ENCODE results near the gene FBLN5.
A peak's percentile ranks its signal among the peaks of the same experiment; 100 is the strongest.

Gene FBLN5

DNA sequence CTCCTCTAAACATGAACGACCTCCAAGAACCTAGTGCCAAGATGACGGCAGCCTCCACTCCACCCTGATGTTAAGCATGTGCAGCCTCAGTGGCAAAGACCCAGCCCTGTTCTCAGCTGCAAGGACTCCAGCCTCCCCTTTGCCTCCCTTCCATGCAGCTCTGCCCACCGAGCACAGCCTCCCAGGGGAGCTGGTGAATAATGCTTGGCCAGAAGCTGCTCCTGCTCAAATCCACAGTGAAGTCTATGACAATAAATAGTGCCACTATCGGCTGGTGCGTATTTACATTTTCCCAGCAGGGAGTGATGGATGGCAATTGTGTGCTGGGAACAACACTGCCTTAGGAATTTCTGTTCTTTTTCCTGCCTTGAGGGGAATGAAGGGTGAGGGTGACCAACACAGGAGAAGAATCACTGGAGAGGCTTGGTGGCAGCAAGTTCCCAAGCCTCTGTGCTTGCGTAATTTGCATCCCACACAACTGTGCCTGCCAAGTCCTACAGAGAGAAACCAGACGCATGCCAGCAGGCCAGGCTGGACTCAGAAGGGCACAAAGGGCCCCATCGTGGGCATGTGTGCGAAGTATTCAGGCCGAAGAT, 50.3 kb downstream of the FBLN5 start:
- TF ChIP-seq, protein P1, sequence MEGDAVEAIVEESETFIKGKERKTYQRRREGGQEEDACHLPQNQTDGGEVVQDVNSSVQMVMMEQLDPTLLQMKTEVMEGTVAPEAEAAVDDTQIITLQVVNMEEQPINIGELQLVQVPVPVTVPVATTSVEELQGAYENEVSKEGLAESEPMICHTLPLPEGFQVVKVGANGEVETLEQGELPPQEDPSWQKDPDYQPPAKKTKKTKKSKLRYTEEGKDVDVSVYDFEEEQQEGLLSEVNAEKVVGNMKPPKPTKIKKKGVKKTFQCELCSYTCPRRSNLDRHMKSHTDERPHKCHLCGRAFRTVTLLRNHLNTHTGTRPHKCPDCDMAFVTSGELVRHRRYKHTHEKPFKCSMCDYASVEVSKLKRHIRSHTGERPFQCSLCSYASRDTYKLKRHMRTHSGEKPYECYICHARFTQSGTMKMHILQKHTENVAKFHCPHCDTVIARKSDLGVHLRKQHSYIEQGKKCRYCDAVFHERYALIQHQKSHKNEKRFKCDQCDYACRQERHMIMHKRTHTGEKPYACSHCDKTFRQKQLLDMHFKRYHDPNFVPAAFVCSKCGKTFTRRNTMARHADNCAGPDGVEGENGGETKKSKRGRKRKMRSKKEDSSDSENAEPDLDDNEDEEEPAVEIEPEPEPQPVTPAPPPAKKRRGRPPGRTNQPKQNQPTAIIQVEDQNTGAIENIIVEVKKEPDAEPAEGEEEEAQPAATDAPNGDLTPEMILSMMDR (IDR thresholded peaks at IDR 0.05; ENCODE audit: extremely low read depth, insufficient read depth, missing control alignments): no peak
- in situ Hi-C loops (cut with MboI; ENCODE audit: low pct_unique_long_range_greater_than_20kb, low sequenced_read_pairs, unreplicated experiment): no loop called here
- no peak for DNase-seq (ENCODE audit: low spot score)

DNA sequence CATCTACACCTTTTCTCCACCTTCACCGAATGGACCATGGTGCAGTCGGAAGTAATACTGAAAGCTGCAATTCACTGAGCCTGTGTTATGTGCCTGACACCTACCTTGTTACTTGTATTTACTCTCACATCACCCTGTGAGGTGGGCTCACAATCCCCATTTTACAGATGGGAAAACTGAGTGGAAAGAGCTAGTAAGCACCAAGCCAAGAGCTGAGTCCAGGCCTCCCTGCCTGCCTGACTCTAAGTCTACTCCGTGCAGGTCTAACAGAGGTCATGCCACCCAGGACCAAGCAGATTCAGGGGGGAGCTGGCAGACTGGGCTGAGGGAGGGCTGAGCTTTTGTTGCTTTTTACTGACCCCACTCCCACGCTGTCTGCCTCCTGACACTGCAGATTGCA, 51.1 kb downstream of the FBLN5 start:
- DNase-seq (ENCODE audit: low spot score): no peak
- TF ChIP-seq, protein P1 (IDR thresholded peaks at IDR 0.05; ENCODE audit: extremely low read depth, insufficient read depth, missing control alignments): no peak
- in situ Hi-C loops (cut with MboI; ENCODE audit: low pct_unique_long_range_greater_than_20kb, low sequenced_read_pairs, unreplicated experiment): no loop called here

DNA sequence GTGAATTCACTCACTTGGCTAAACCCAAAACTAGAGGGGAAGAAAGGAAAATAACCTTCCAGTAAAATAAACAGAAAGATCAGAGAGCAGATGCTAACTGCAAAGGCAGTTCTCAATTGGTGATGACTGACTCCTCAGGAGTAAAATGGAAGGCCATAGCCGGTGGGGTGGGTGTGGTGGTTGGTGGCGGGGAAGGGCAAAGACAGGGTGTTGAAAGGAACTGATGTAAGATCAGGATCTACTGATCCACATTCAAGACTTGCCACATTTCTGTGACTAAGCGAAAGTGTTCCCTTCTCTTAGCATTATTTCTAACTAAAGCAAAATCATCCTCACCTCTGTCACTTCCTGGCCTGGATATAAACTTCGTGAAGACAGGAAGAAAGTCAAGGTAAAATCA, 53.8 kb downstream of the FBLN5 start:
- TF ChIP-seq, protein P1 (IDR thresholded peaks at IDR 0.05; ENCODE audit: extremely low read depth, insufficient read depth, missing control alignments): no peak
- DNase-seq (ENCODE audit: low spot score): no peak
- in situ Hi-C loops (cut with MboI; ENCODE audit: low pct_unique_long_range_greater_than_20kb, low sequenced_read_pairs, unreplicated experiment): no loop called here

DNA sequence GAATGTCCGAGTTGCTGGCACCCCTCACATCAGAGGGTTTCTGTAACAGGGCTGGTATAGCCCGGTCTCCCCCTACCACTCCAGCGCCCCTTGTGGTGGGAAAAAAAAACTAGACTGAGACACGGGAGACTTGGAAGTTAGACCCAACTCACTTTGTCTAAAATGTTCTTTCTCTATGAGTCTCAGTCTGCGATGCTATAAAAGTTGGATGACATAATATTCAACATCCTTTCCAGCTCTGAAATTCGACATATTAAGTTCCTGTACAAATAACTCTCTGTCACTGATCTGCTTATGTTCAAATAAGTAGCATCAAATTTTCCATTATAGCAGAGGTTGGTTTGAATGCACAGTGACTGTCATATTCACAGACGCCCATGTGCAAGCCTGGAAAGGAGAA, 54.5 kb downstream of the FBLN5 start:
- in situ Hi-C loops (cut with MboI; ENCODE audit: low pct_unique_long_range_greater_than_20kb, low sequenced_read_pairs, unreplicated experiment): no loop called here
- peak; percentile 50 for DNase-seq (ENCODE audit: low spot score)

DNA sequence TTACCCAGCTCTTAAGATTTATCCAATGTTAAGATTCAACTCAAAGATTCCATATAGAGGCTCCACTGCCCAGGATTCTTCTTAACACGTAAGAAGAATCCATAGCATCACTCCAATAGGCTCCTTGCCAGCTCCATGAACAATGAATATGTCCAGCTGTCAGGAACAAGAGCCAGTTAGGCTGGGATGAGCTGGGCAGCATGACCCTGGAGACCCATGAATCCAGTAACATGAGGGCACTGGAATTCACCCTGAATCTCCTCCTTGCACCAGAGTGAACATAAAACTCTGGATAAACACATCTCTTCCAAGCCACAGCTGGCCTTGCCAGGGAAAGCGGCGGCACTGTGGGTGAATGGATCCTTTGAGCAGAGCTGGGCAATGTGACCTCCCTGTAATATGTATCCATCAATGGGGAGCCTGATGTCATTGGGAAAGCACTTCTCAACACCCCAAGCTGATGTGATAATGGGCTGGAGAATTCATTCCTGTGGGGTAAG, 55.7 kb downstream of the FBLN5 start:
- in situ Hi-C loops (cut with MboI; ENCODE audit: low pct_unique_long_range_greater_than_20kb, low sequenced_read_pairs, unreplicated experiment): no loop called here
- TF ChIP-seq, protein P1 (IDR thresholded peaks at IDR 0.05; ENCODE audit: extremely low read depth, insufficient read depth, missing control alignments): no peak
- no peak for DNase-seq (ENCODE audit: low spot score)

More for the DNA sequence above, 54.5 kb downstream of the FBLN5 start:
- TF ChIP-seq, protein P1 (IDR thresholded peaks at IDR 0.05; ENCODE audit: extremely low read depth, insufficient read depth, missing control alignments): peak; percentile 59

DNA sequence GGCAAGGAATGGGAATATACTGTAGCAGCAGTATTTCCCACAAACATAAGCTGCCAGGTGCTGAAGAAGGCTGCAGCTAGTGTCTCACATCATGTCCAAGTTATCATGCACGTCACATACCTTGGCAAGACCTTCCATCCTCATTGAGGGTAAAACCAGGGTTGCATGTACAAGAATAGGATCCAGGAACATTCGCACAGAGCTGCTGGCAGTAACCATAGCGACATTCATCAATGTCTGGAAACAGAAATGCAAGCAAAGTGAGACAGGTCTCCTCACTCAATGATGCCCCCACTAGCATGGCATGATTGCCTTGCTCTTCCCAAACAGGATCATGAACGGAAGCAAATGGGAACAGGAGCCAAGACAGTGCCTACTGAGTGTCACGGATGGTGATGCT, 56.4 kb downstream of the FBLN5 start:
- in situ Hi-C loops (cut with MboI; ENCODE audit: low pct_unique_long_range_greater_than_20kb, low sequenced_read_pairs, unreplicated experiment): no loop called here
- TF ChIP-seq, protein P1 (IDR thresholded peaks at IDR 0.05; ENCODE audit: extremely low read depth, insufficient read depth, missing control alignments): no peak
- DNase-seq (ENCODE audit: low spot score): no peak
